Tibial artery (tissue), 4 donors: ENCODE results near the gene RTP3.

ENCODE experiments used
- DNase-seq, 2 donors: peaks; one replicate each; pipeline ENCODE4 v3.0.0-alpha.2; 2019
- H3K27ac ChIP-seq, 2 donors: fragments of 200-600 bp; sonication (generic) in 1 of 2; 1 replicate in 1 of 2; 2 replicates in 1 of 2; pipeline ENCODE4 v1.5.1; 2018 to 2019; ENCODE audit warnings: mild to moderate bottlenecking in 1 of 2
- H3K27me3 ChIP-seq, 2 donors: fragments of 200-600 bp; sonication (generic) in 1 of 2; one replicate each; pipeline versions ENCODE4 v1.5.1 to v1.6.0; 2016 to 2019
- H3K36me3 ChIP-seq, 3 donors: fragments of 200-600 bp; sonication (generic) in 2 of 3; one replicate each; pipeline ENCODE4 v1.5.1; 2016 to 2019; ENCODE audit warnings: mild to moderate bottlenecking in 2 of 3
- H3K4me1 ChIP-seq, 4 donors: fragments of 200-600 bp; sonication (generic) in 2 of 4; 1 replicate in 3 of 4; 2 replicates in 1 of 4; pipeline ENCODE4 v1.5.1; 2016 to 2019
- H3K4me3 ChIP-seq, 2 donors: fragments of 200-600 bp; sonication (generic) in 1 of 2; 1 replicate in 1 of 2; 2 replicates in 1 of 2; pipeline ENCODE4 v1.5.1; 2018 to 2019; ENCODE audit warnings: mild to moderate bottlenecking in 2 of 2
- H3K9me3 ChIP-seq, 3 donors: fragments of 200-600 bp; sonication (generic) in 1 of 3; one replicate each; pipeline ENCODE4 v1.5.1; 2016 to 2019
- intact Hi-C: fragments of 100-400 bp; cut with DNase I; formaldehyde crosslinking; loops from one replicate; pipeline ENCODE4 v1.15.0; 2023; ENCODE audit warnings: low total_unique reads
- TF ChIP-seq, protein P1 (sequence below), 2 experiments: fragments of 200-600 bp in 1 of 2; fragments of 450-650 bp in 1 of 2; IDR thresholded peaks; one replicate each; pipeline ENCODE4 v1.5.1; 2017 to 2019; ENCODE audit warnings: antibody characterized with exemption in 2 of 2, mild to moderate bottlenecking in 1 of 2, moderate library complexity in 1 of 2

Gene RTP3

DNA sequence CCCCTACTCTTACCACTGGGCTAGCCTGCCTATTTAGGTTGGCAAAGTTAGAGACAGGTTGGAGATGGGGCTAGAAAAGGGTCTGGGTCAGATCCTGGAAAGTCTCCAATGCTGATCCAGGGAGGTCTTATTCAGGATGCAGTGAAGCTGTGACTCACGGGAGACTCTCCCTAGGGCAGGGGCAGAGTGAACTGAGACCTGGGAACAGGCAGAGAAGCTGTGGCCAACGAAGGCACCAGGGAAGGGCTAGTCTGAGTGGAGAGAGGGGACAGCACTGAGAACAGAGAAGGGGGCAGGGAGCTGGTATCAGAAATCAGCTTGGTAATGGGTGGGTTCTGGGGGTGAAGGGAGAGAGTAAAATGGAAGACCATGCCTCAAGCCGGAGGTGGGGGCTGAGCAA lies 35.3 kb upstream of the RTP3 start:
- DNase-seq: no peak
- Histone ChIP-seq H3K4me3 (no peak overlapping the region), H3K27ac (no peak overlapping the region), H3K36me3 (no peaks in the 10 kb centered on the region), H3K9me3 (no peaks in the 10 kb centered on the region), H3K4me1 (peaks cover 0 to 8% (median 4%) of the 10 kb centered on the region in 4 donors), H3K27me3 (peaks cover 0 to 40% of the 10 kb centered on the region in 2 donors)
- intact Hi-C loops: no loop called here
- TF ChIP-seq, protein P1, sequence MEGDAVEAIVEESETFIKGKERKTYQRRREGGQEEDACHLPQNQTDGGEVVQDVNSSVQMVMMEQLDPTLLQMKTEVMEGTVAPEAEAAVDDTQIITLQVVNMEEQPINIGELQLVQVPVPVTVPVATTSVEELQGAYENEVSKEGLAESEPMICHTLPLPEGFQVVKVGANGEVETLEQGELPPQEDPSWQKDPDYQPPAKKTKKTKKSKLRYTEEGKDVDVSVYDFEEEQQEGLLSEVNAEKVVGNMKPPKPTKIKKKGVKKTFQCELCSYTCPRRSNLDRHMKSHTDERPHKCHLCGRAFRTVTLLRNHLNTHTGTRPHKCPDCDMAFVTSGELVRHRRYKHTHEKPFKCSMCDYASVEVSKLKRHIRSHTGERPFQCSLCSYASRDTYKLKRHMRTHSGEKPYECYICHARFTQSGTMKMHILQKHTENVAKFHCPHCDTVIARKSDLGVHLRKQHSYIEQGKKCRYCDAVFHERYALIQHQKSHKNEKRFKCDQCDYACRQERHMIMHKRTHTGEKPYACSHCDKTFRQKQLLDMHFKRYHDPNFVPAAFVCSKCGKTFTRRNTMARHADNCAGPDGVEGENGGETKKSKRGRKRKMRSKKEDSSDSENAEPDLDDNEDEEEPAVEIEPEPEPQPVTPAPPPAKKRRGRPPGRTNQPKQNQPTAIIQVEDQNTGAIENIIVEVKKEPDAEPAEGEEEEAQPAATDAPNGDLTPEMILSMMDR (IDR thresholded peaks at IDR 0.05): no peak

DNA sequence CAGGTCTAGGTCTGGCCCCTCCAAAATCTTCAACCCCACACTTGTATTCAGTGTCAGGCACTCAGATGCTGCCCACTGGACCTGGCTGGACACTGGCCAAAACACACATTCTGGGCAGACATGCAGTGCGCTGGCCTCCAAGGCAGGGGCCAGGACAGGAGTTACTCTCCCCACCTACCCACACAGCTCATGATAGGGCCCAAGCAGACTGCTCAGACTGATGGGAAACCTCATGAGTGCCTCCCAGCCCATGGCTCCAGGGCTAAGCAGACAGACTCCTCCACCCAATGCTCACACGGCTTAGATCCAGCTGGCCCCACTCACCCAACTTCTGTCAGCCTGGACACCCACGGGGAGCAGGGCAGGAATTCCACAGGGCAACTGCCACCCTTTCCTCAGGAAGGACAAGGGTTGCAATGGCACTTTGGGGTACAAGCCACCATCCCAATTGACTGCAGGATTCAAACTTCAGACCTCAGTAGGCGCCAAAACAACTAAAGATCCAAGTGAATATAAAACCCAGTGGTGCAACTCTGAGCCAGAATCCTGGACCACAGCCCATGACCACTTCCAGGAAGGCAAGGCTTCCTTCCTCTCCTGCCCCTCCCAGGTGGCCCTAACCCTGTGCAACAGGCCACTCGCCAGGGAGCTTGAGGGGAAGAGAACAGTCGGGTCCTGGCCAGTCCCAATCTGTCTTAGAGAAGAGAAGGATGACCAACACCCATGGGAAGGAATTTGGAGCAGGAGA lies 34.5 kb upstream of the RTP3 start:
- no peaks in the 10 kb centered on the region for H3K9me3 ChIP-seq
- no peaks in the 10 kb centered on the region for H3K36me3 ChIP-seq
- H3K4me1 ChIP-seq: peaks cover 0 to 8% (median 4%) of the 10 kb centered on the region in 4 donors
- intact Hi-C loops: no loop called here
- no peak overlapping the region for H3K4me3 ChIP-seq
- peaks cover 0 to 40% of the 10 kb centered on the region in 2 donors for H3K27me3 ChIP-seq
- no peak overlapping the region for H3K27ac ChIP-seq
- DNase-seq: no peak
- TF ChIP-seq, protein P1 (IDR thresholded peaks at IDR 0.05): no peak

DNA sequence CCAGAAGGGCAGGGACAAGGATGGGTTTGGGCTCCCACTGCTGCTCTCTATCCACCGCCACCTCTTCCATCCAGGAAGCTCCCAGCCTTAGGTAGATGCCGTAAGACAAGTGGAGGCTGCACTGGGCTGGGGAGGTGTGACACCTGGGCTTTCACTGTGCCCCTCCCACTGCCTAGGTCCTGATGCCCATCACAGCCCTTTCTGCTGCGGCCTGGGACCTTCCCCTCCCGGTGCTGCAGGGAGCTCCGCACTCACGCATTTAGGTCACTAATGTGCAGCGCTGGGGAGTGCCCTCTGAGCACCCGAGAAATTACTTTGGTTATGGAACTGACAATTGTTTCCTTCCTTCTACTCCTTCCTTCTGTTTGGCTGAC lies 33.9 kb upstream of the RTP3 start:
- intact Hi-C loops: no loop called here

DNA sequence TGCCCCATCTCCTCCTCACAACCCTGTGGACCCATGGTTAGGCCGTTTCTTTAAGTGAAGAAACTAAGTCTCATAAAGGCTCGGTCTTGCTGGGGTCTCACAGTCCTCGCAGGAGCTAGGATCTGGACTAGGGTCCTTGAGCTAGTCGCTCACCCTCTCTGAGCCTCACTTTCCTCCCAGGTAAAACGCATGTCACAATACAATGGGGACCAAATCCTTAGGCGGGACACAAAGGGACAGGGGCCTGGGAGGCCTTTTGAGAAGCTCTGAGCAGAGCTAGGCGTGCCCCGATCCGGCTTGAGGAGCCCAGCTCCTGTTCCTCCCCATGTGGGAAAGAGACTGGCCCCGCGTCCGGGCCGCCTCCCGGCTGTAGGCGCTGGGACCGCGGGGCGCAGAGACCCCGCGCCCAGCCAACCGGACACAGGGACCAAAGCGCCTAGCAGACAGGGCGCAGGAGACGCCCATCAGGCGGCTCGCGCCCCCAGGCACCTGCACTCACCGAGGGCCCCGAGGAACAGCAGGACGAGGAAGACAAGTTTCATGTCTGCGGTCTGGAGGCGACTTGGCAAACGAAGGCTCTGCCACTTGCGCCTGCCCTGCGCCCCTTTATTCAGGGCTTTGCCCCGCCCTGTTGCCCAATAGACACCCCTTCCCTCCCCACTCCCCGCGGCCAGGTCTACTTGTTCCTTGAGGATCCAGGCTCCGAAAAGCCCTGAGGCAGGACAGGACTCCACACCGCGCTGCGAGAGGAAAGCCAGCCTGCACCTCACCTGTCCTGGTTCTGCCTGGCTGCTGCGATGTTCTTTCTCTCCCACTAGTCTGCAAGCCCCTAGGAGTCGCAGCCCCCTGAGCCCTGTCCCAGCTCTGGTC lies 33.2 kb upstream of the RTP3 start, which contains the start of gene LTF:
TSS of gene LTF (minus strand) at position 580 of the 870 bp plus-strand sequence. CDS start at position 542, 38 bp downstream.
- H3K4me3 ChIP-seq: no peak within 1 kb of the TSS
- TF ChIP-seq, protein P1 (IDR thresholded peaks at IDR 0.05): no peak
- no peak within 1 kb of the TSS for H3K27ac ChIP-seq
- H3K36me3 ChIP-seq: no peaks in the 10 kb centered on the region
- H3K9me3 ChIP-seq: no peaks in the 10 kb centered on the region
- intact Hi-C loops: no loop called here
- no peak for DNase-seq
- H3K4me1 ChIP-seq: peaks cover 0 to 8% (median 4%) of the 10 kb centered on the region in 4 donors
- peaks cover 0 to 40% of the 10 kb centered on the region in 2 donors for H3K27me3 ChIP-seq

More for the DNA sequence above, 33.9 kb upstream of the RTP3 start:
- Histone ChIP-seq H3K4me3 (no peak overlapping the region), H3K27ac (no peak overlapping the region), H3K27me3 (peaks cover 0 to 40% of the 10 kb centered on the region in 2 donors), H3K9me3 (no peaks in the 10 kb centered on the region), H3K4me1 (peaks cover 0 to 8% (median 4%) of the 10 kb centered on the region in 4 donors), H3K36me3 (no peaks in the 10 kb centered on the region)
- no peak for DNase-seq
- TF ChIP-seq, protein P1 (IDR thresholded peaks at IDR 0.05): no peak

DNA sequence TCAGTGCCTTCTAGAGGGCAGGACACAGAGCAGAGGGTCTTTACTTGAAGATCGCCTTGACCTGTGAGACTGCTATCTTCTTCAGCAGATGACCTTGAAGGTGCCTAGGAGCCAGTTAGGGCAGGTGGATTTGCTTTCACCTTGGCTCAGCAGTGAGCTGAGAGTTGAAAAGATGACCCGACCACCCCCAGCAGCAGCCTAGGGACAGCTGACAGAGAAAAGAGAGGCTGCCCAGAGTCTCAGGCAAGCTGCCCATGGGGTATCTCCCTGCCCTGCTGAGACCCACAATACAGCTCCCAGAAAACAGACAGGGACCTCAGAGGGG lies 32.6 kb upstream of the RTP3 start:
- H3K4me3 ChIP-seq: no peak overlapping the region
- TF ChIP-seq, protein P1 (IDR thresholded peaks at IDR 0.05): no peak
- H3K36me3 ChIP-seq: no peaks in the 10 kb centered on the region
- no peaks in the 10 kb centered on the region for H3K9me3 ChIP-seq
- peaks cover 0 to 8% (median 4%) of the 10 kb centered on the region in 4 donors for H3K4me1 ChIP-seq
- H3K27me3 ChIP-seq: peaks cover 0 to 35% of the 10 kb centered on the region in 2 donors
- DNase-seq: no peak
- intact Hi-C loops: no loop called here
- no peak overlapping the region for H3K27ac ChIP-seq
